Measurements from ENCODE around the gene EDC3. TPM values are rescaled to one million over a fixed set of nuclear protein-coding genes. Genes with fewer than 3 reads are reported as not detected.

Gene EDC3
- total RNA-seq, 1 experiment from 2014 or later: 14.7 TPM

- no peaks in the 10 kb centered on the region for H3K27me3 ChIP-seq (ENCODE audit: low read length)
- H3K9ac ChIP-seq (ENCODE audit: low read length): no peak overlapping the region
- no peaks in the 10 kb centered on the region for H3K9me2 ChIP-seq (replicated peaks; ENCODE audit: insufficient read depth, low read length)
- no peak for DNase-seq
- peaks cover 85% of the 10 kb centered on the region for H3K79me2 ChIP-seq (ENCODE audit: low read length)
- H3K4me1 ChIP-seq (ENCODE audit: low read length): peaks cover 24% of the 10 kb centered on the region
- H3K4me3 ChIP-seq (ENCODE audit: low read length): no peak overlapping the region
- no peak overlapping the region for H3K4me2 ChIP-seq (ENCODE audit: low read depth, low read length, poor library complexity, severe bottlenecking)
- no peaks in the 10 kb centered on the region; the same call in 1 of the 2 replicates for H3K36me3 ChIP-seq (ENCODE audit: insufficient read depth, low read length)
- no peaks in the 10 kb centered on the region for H4K20me1 ChIP-seq (ENCODE audit: insufficient read depth, low read depth, low read length)
- H2AFZ ChIP-seq (ENCODE audit: low read length): no peak overlapping the region
- no peaks in the 10 kb centered on the region for H3K9me3 ChIP-seq (ENCODE audit: low read length)
- no peak overlapping the region for H3K27ac ChIP-seq (ENCODE audit: low read length)
Observed at GRCh38 chr15:74692327-74692726, 3.5 kb downstream of the EDC3 start.

- Histone ChIP-seq H3K27ac (ENCODE audit: low read length) (no peak overlapping the region), H3K27me3 (ENCODE audit: low read length) (no peaks in the 10 kb centered on the region), H3K4me2 (ENCODE audit: low read depth, low read length, poor library complexity, severe bottlenecking) (no peak overlapping the region), H3K9me3 (ENCODE audit: low read length) (no peaks in the 10 kb centered on the region), H3K9ac (ENCODE audit: low read length) (no peak overlapping the region), H2AFZ (ENCODE audit: low read length) (no peak overlapping the region), H4K20me1 (ENCODE audit: insufficient read depth, low read depth, low read length) (no peaks in the 10 kb centered on the region), H3K79me2 (ENCODE audit: low read length) (peaks cover 85% of the 10 kb centered on the region), H3K36me3 (ENCODE audit: insufficient read depth, low read length) (peaks cover 21% of the 10 kb centered on the region), H3K9me2 (replicated peaks; ENCODE audit: insufficient read depth, low read length) (no peaks in the 10 kb centered on the region), H3K4me1 (ENCODE audit: low read length) (peaks cover 4% of the 10 kb centered on the region), H3K4me3 (ENCODE audit: low read length) (no peak overlapping the region)
- DNase-seq: no peak
Observed at GRCh38 chr15:74683758-74684157, 12.1 kb downstream of the EDC3 start.

- no peaks in the 10 kb centered on the region for H3K27me3 ChIP-seq (ENCODE audit: low read length)
- H3K79me2 ChIP-seq (ENCODE audit: low read length): peaks cover 84% of the 10 kb centered on the region
- H3K9me3 ChIP-seq (ENCODE audit: low read length): no peaks in the 10 kb centered on the region
Observed at GRCh38 chr15:74682954-74683353, 12.9 kb downstream of the EDC3 start.

GRCh38 chr15:74680456-74680855 is 15.4 kb downstream of the EDC3 start:
- no peaks in the 10 kb centered on the region for H4K20me1 ChIP-seq (ENCODE audit: insufficient read depth, low read depth, low read length)
- H3K9ac ChIP-seq (ENCODE audit: low read length): no peak overlapping the region
- H3K27me3 ChIP-seq (ENCODE audit: low read length): no peaks in the 10 kb centered on the region
- no peaks in the 10 kb centered on the region for H3K9me2 ChIP-seq (replicated peaks; ENCODE audit: insufficient read depth, low read length)
- H3K36me3 ChIP-seq (ENCODE audit: insufficient read depth, low read length): peaks cover 10% of the 10 kb centered on the region
- no peak overlapping the region for H3K4me3 ChIP-seq (ENCODE audit: low read length)
- no peaks in the 10 kb centered on the region; the same call in 1 of the 2 replicates for H3K4me1 ChIP-seq (ENCODE audit: low read length)
- H2AFZ ChIP-seq (ENCODE audit: low read length): no peak overlapping the region
- H3K79me2 ChIP-seq (ENCODE audit: low read length): peaks cover 86% of the 10 kb centered on the region
- no peaks in the 10 kb centered on the region for H3K9me3 ChIP-seq (ENCODE audit: low read length)
- DNase-seq: no peak
- no peak overlapping the region for H3K27ac ChIP-seq (ENCODE audit: low read length)
- no peak overlapping the region for H3K4me2 ChIP-seq (ENCODE audit: low read depth, low read length, poor library complexity, severe bottlenecking)

More at GRCh38 chr15:74682954-74683353, 12.9 kb downstream of the EDC3 start:
- no peak overlapping the region for H3K4me3 ChIP-seq (ENCODE audit: low read length)
- no peak for DNase-seq
- H3K27ac ChIP-seq (ENCODE audit: low read length): no peak overlapping the region
- H3K36me3 ChIP-seq (ENCODE audit: insufficient read depth, low read length): peaks cover 21% of the 10 kb centered on the region
- no peak overlapping the region for H3K4me2 ChIP-seq (ENCODE audit: low read depth, low read length, poor library complexity, severe bottlenecking)
- H4K20me1 ChIP-seq (ENCODE audit: insufficient read depth, low read depth, low read length): no peaks in the 10 kb centered on the region
- no peaks in the 10 kb centered on the region for H3K9me2 ChIP-seq (replicated peaks; ENCODE audit: insufficient read depth, low read length)
- no peak overlapping the region for H2AFZ ChIP-seq (ENCODE audit: low read length)
- H3K9ac ChIP-seq (ENCODE audit: low read length): no peak overlapping the region
- peaks cover 4% of the 10 kb centered on the region for H3K4me1 ChIP-seq (ENCODE audit: low read length)

- no peak overlapping the region for H3K27ac ChIP-seq (ENCODE audit: low read length)
- H3K79me2 ChIP-seq (ENCODE audit: low read length): peaks cover 63% of the 10 kb centered on the region
- H3K4me2 ChIP-seq (ENCODE audit: low read depth, low read length, poor library complexity, severe bottlenecking): no peak overlapping the region
- H3K4me3 ChIP-seq (ENCODE audit: low read length): no peak overlapping the region
- H3K27me3 ChIP-seq (ENCODE audit: low read length): no peaks in the 10 kb centered on the region
- no peaks in the 10 kb centered on the region for H4K20me1 ChIP-seq (ENCODE audit: insufficient read depth, low read depth, low read length)
- H3K9me3 ChIP-seq (ENCODE audit: low read length): no peaks in the 10 kb centered on the region
- H3K36me3 ChIP-seq (ENCODE audit: insufficient read depth, low read length): peaks cover 6% of the 10 kb centered on the region; the same call in 1 of the 2 replicates
- no peaks in the 10 kb centered on the region for H3K9me2 ChIP-seq (replicated peaks; ENCODE audit: insufficient read depth, low read length)
- no peak overlapping the region for H2AFZ ChIP-seq (ENCODE audit: low read length)
- no peak for DNase-seq
- no peak overlapping the region for H3K9ac ChIP-seq (ENCODE audit: low read length)
- no peaks in the 10 kb centered on the region for H3K4me1 ChIP-seq (ENCODE audit: low read length)
Observed at GRCh38 chr15:74676801-74677200, 19.0 kb downstream of the EDC3 start.

GRCh38 chr15:74674161-74674560 is 21.7 kb downstream of the EDC3 start:
- H3K9me3 ChIP-seq (ENCODE audit: low read length): no peaks in the 10 kb centered on the region
- H2AFZ ChIP-seq (ENCODE audit: low read length): no peak overlapping the region
- H3K4me3 ChIP-seq (ENCODE audit: low read length): no peak overlapping the region
- H3K27me3 ChIP-seq (ENCODE audit: low read length): no peaks in the 10 kb centered on the region
- peaks cover 37% of the 10 kb centered on the region for H3K79me2 ChIP-seq (ENCODE audit: low read length)
- no peaks in the 10 kb centered on the region for H4K20me1 ChIP-seq (ENCODE audit: insufficient read depth, low read depth, low read length)
- H3K9ac ChIP-seq (ENCODE audit: low read length): no peak overlapping the region
- no peak overlapping the region for H3K4me2 ChIP-seq (ENCODE audit: low read depth, low read length, poor library complexity, severe bottlenecking)
- no peak overlapping the region for H3K27ac ChIP-seq (ENCODE audit: low read length)
- H3K36me3 ChIP-seq (ENCODE audit: insufficient read depth, low read length): peaks cover 6% of the 10 kb centered on the region; the same call in 1 of the 2 replicates
- H3K9me2 ChIP-seq (replicated peaks; ENCODE audit: insufficient read depth, low read length): no peaks in the 10 kb centered on the region
- no peak for DNase-seq
- no peaks in the 10 kb centered on the region for H3K4me1 ChIP-seq (ENCODE audit: low read length)

- no peak overlapping the region for H3K4me3 ChIP-seq (ENCODE audit: low read length)
- no peak overlapping the region for H3K27ac ChIP-seq (ENCODE audit: low read length)
- H3K4me1 ChIP-seq (ENCODE audit: low read length): no peaks in the 10 kb centered on the region
- peaks cover 11% of the 10 kb centered on the region; the same call in 1 of the 2 replicates for H3K36me3 ChIP-seq (ENCODE audit: insufficient read depth, low read length)
- H3K4me2 ChIP-seq (ENCODE audit: low read depth, low read length, poor library complexity, severe bottlenecking): no peak overlapping the region
- H3K27me3 ChIP-seq (ENCODE audit: low read length): no peaks in the 10 kb centered on the region
- H3K9me3 ChIP-seq (ENCODE audit: low read length): no peaks in the 10 kb centered on the region
- no peaks in the 10 kb centered on the region for H4K20me1 ChIP-seq (ENCODE audit: insufficient read depth, low read depth, low read length)
- no peak for DNase-seq
- no peak overlapping the region for H3K9ac ChIP-seq (ENCODE audit: low read length)
- H2AFZ ChIP-seq (ENCODE audit: low read length): no peak overlapping the region
- H3K9me2 ChIP-seq (replicated peaks; ENCODE audit: insufficient read depth, low read length): no peaks in the 10 kb centered on the region
- H3K79me2 ChIP-seq (ENCODE audit: low read length): peaks cover 39% of the 10 kb centered on the region
Observed at GRCh38 chr15:74669627-74670026, 26.2 kb downstream of the EDC3 start.

- H3K9me3 ChIP-seq (ENCODE audit: low read length): no peaks in the 10 kb centered on the region
- no peak for DNase-seq
- no peak overlapping the region for H3K9ac ChIP-seq (ENCODE audit: low read length)
- no peak overlapping the region for H3K27ac ChIP-seq (ENCODE audit: low read length)
- no peaks in the 10 kb centered on the region for H4K20me1 ChIP-seq (ENCODE audit: insufficient read depth, low read depth, low read length)
- peaks cover 7% of the 10 kb centered on the region; the same call in 1 of the 2 replicates for H3K36me3 ChIP-seq (ENCODE audit: insufficient read depth, low read length)
- H3K27me3 ChIP-seq (ENCODE audit: low read length): no peaks in the 10 kb centered on the region
- H3K4me3 ChIP-seq (ENCODE audit: low read length): no peak overlapping the region
- H3K4me2 ChIP-seq (ENCODE audit: low read depth, low read length, poor library complexity, severe bottlenecking): no peak overlapping the region
- no peaks in the 10 kb centered on the region for H3K9me2 ChIP-seq (replicated peaks; ENCODE audit: insufficient read depth, low read length)
- H2AFZ ChIP-seq (ENCODE audit: low read length): no peak overlapping the region
- peaks cover 49% of the 10 kb centered on the region for H3K79me2 ChIP-seq (ENCODE audit: low read length)
- H3K4me1 ChIP-seq (ENCODE audit: low read length): no peaks in the 10 kb centered on the region
Observed at GRCh38 chr15:74667975-74668374, 27.8 kb downstream of the EDC3 start.
